H1 (cell line): ENCODE data around the gene SPG7. TPM values are rescaled to one million over a fixed set of nuclear protein-coding genes. Genes with fewer than 3 reads are reported as not detected.

Experiments used
- CTCF ChIA-PET: fragments of 300-600 bp; sonication (Branson Sonifier 250); formaldehyde crosslinking; loops from one replicate; lab custom pipeline; 2021; ENCODE audit not compliant: partially characterized antibody; lab: Charles Lee
- POLR2A ChIA-PET: fragments of 300-600 bp; sonication (Branson Sonifier 250); formaldehyde crosslinking; loops from one replicate; lab custom pipeline; 2021; ENCODE audit warnings: inconsistent platforms; ENCODE audit not compliant: partially characterized antibody; lab: Charles Lee
- DNase-seq, 2 experiments: peaks; one replicate each; pipeline versions ENCODE4 v3.0.0 to v3.0.0-alpha.2; 2010 to 2022; ENCODE audit warnings: low spot score in 2 of 2, low read depth in 1 of 2, mixed read lengths in 1 of 2
- FAIRE-seq: peaks from 2 replicates; lab custom pipeline; 2011; peaks lifted over from hg19 to GRCh38; lab: Jason Lieb, UNC
- H2AFZ ChIP-seq: 2 replicates; pipeline ENCODE4 v1.8.1; 2012; ENCODE audit warnings: low read length, inconsistent platforms
- H2AK5ac ChIP-seq: 2 replicates; pipeline ENCODE4 v1.6.1; 2013; ENCODE audit warnings: low read depth, low read length
- H2BK120ac ChIP-seq: replicated peaks from 2 replicates; pipeline ENCODE3; 2013; ENCODE audit warnings: low read depth, low read length, inconsistent platforms
- H2BK12ac ChIP-seq: 2 replicates; pipeline ENCODE4 v1.6.1; 2013; ENCODE audit warnings: low read depth, low read length
- H2BK15ac ChIP-seq: 2 replicates; pipeline ENCODE4 v1.6.1; 2013; ENCODE audit warnings: low read length
- H2BK20ac ChIP-seq: 2 replicates; pipeline ENCODE4 v1.6.1; 2013; ENCODE audit warnings: low read length
- H2BK5ac ChIP-seq: 2 replicates; pipeline ENCODE4 v1.6.1; 2013; ENCODE audit warnings: low read depth, low read length
- H3K14ac ChIP-seq: 2 replicates; pipeline ENCODE4 v1.6.1; 2013; ENCODE audit warnings: inconsistent platforms; ENCODE audit not compliant: insufficient read length
- H3K18ac ChIP-seq: 2 replicates; pipeline ENCODE4 v1.6.1; 2013; ENCODE audit warnings: low read length; ENCODE audit errors: extremely low read depth
- H3K23ac ChIP-seq: 2 replicates; pipeline ENCODE4 v1.6.1; 2013; ENCODE audit warnings: inconsistent platforms; ENCODE audit not compliant: insufficient read length
- H3K23me2 ChIP-seq: 2 replicates; pipeline ENCODE4 v1.6.1; 2013; ENCODE audit warnings: low read depth, low read length
- H3K27ac ChIP-seq: 2 replicates; pipeline ENCODE4 v1.6.1; 2011; ENCODE audit warnings: low read depth, low read length, inconsistent platforms
- H3K27me3 ChIP-seq, 4 experiments: replicated peaks in 1 of 4; 1 replicate in 1 of 4; 2 replicates in 3 of 4; pipeline versions ENCODE4 v1.6.1 to v1.8.1; 2011 to 2013; ENCODE audit warnings: low read length in 3 of 4, mild to moderate bottlenecking in 3 of 4, inconsistent platforms in 2 of 4, mixed read lengths in 2 of 4, moderate library complexity in 1 of 4; ENCODE audit not compliant: control insufficient read depth in 3 of 4, insufficient read depth in 3 of 4; ENCODE audit errors: extremely low read depth in 1 of 4
- H3K36me3 ChIP-seq, 4 experiments: 2 replicates each; pipeline versions ENCODE4 v1.6.1 to v1.8.1; 2011 to 2013; ENCODE audit warnings: mild to moderate bottlenecking in 4 of 4, low read length in 3 of 4, moderate library complexity in 2 of 4, control low read depth in 1 of 4, inconsistent platforms in 1 of 4; ENCODE audit not compliant: insufficient read depth in 4 of 4, control insufficient read depth in 2 of 4
- H3K4ac ChIP-seq: replicated peaks from 2 replicates; pipeline ENCODE3; 2013; ENCODE audit warnings: low read length, low read depth, mixed read lengths, inconsistent platforms; ENCODE audit not compliant: insufficient read length
- H3K4me1 ChIP-seq, 4 experiments: replicated peaks in 1 of 4; 1 replicate in 1 of 4; 2 replicates in 3 of 4; pipeline versions ENCODE4 v1.6.1 to v1.8.1; 2011 to 2013; ENCODE audit warnings: low read length in 3 of 4, inconsistent platforms in 2 of 4, mixed read lengths in 1 of 4; ENCODE audit not compliant: insufficient read depth in 4 of 4, control insufficient read depth in 3 of 4
- H3K4me2 ChIP-seq, 2 experiments: 2 replicates each; pipeline versions ENCODE4 v1.6.1 to v1.8.1; 2011 to 2013; ENCODE audit warnings: low read depth in 2 of 2, low read length in 2 of 2, control low read depth in 1 of 2, inconsistent platforms in 1 of 2, mild to moderate bottlenecking in 1 of 2; ENCODE audit not compliant: insufficient read depth in 1 of 2
- H3K4me3 ChIP-seq, 4 experiments: fragments of 200-600, 300-600 bp in 1 of 4; sonication (generic), shearing (Covaris generic), sonication (Bioruptor Twin) in 1 of 4; 2 replicates each; pipeline versions ENCODE4 v1.5.1 to v1.8.1; 2011 to 2016; ENCODE audit warnings: low read length in 4 of 4, low read depth in 3 of 4, control low read depth in 2 of 4, inconsistent platforms in 2 of 4, mild to moderate bottlenecking in 2 of 4, mixed read lengths in 1 of 4, moderate library complexity in 1 of 4; ENCODE audit not compliant: insufficient read depth in 2 of 4; ENCODE audit errors: extremely low read depth in 1 of 4
- H3K56ac ChIP-seq: replicated peaks from 2 replicates; pipeline ENCODE3; 2013; ENCODE audit warnings: low read depth, mild to moderate bottlenecking, mixed read lengths, low read length, inconsistent platforms; ENCODE audit not compliant: insufficient read length
- H3K79me1 ChIP-seq: 2 replicates; pipeline ENCODE4 v1.6.1; 2013; ENCODE audit warnings: low read depth, low read length, control low read depth
- H3K79me2 ChIP-seq, 2 experiments: 2 replicates each; pipeline versions ENCODE4 v1.6.1 to v1.8.1; 2012 to 2013; ENCODE audit warnings: low read length in 2 of 2, mild to moderate bottlenecking in 2 of 2, inconsistent platforms in 1 of 2; ENCODE audit not compliant: insufficient read depth in 2 of 2, control insufficient read depth in 1 of 2
- H3K9ac ChIP-seq, 4 experiments: replicated peaks in 1 of 4; 1 replicate in 1 of 4; 2 replicates in 3 of 4; pipeline versions ENCODE4 v1.6.1 to v1.8.1; 2011 to 2013; ENCODE audit warnings: low read depth in 3 of 4, low read length in 3 of 4, control low read depth in 2 of 4, mild to moderate bottlenecking in 2 of 4, moderate library complexity in 2 of 4, inconsistent platforms in 1 of 4; ENCODE audit errors: extremely low read depth in 1 of 4
- H3K9me3 ChIP-seq, 2 experiments: 2 replicates each; pipeline versions ENCODE4 v1.6.1 to v1.8.1; 2012 to 2013; ENCODE audit warnings: mild to moderate bottlenecking in 2 of 2, moderate library complexity in 2 of 2, control low read depth in 1 of 2, inconsistent platforms in 1 of 2, low read depth in 1 of 2, low read length in 1 of 2, mixed read lengths in 1 of 2; ENCODE audit not compliant: insufficient read depth in 2 of 2
- H4K20me1 ChIP-seq, 2 experiments: replicated peaks in 1 of 2; 2 replicates each; pipeline versions ENCODE3 to v1.8.1; 2011 to 2013; ENCODE audit warnings: inconsistent platforms in 2 of 2, low read length in 2 of 2, mild to moderate bottlenecking in 1 of 2; ENCODE audit not compliant: insufficient read depth in 2 of 2, control insufficient read depth in 1 of 2
- H4K5ac ChIP-seq: 2 replicates; pipeline ENCODE4 v1.6.1; 2013; ENCODE audit warnings: low read length, low read depth, mixed read lengths, inconsistent platforms; ENCODE audit not compliant: insufficient read length
- H4K8ac ChIP-seq: 2 replicates; pipeline ENCODE4 v1.8.0; 2013; ENCODE audit warnings: mild to moderate bottlenecking, moderate library complexity, low read length, inconsistent platforms; ENCODE audit not compliant: insufficient read depth; ENCODE audit errors: extremely low read depth
- H4K91ac ChIP-seq: replicated peaks from 2 replicates; pipeline ENCODE3; 2013; ENCODE audit warnings: low read length, mixed read lengths, inconsistent platforms; ENCODE audit not compliant: insufficient read length
- ASH2L ChIP-seq: fragments of 200-600, 300-600 bp; sonication (generic); IDR thresholded peaks from one replicate; pipeline ENCODE4 v1.7.1; 2017; ENCODE audit warnings: low read length
- FOSL1 ChIP-seq: IDR thresholded peaks from 2 replicates; pipeline ENCODE4 v1.6.1; 2011; ENCODE audit warnings: mild to moderate bottlenecking, low read depth, low read length, moderate library complexity; ENCODE audit not compliant: insufficient read depth
- KDM5A ChIP-seq: fragments of 200-600 bp; IDR thresholded peaks from 2 replicates; pipeline ENCODE4 v1.7.1; 2012; ENCODE audit warnings: mild to moderate bottlenecking, low read length, inconsistent platforms, mixed read lengths
- MAFK ChIP-seq: IDR thresholded peaks from 2 replicates; pipeline ENCODE4 v1.6.1; 2012; ENCODE audit warnings: low read depth, mild to moderate bottlenecking, improper control_type of control experiment, low read length
- RBBP5 ChIP-seq: IDR thresholded peaks from 2 replicates; pipeline ENCODE4 v1.7.1; 2012; ENCODE audit warnings: low read depth, mild to moderate bottlenecking, inconsistent platforms, low read length, moderate library complexity, borderline replicate concordance
- SIX5 ChIP-seq: IDR thresholded peaks from 2 replicates; pipeline ENCODE4 v1.6.1; 2011; ENCODE audit warnings: mild to moderate bottlenecking, low read depth, low read length
- SRF ChIP-seq: IDR thresholded peaks from 2 replicates; pipeline ENCODE4 v1.6.1; 2011; ENCODE audit warnings: mild to moderate bottlenecking, low read depth, low read length, moderate library complexity
- TBP ChIP-seq: IDR thresholded peaks from 2 replicates; pipeline ENCODE4 v1.6.1; 2011; ENCODE audit warnings: low read depth, low read length, improper control_type of control experiment
- WGBS, 2 experiments: shearing (Covaris generic) in 1 of 2; methylation state at CpG; one replicate each; pipeline versions ENCODE4 v1.1.6 to v1.1.7; 2013 to 2015; ENCODE audit warnings: low lambda C conversion rate in 2 of 2, mixed read lengths in 2 of 2, inconsistent platforms in 1 of 2, low coverage in 1 of 2, missing lambda C conversion rate in 1 of 2; ENCODE audit not compliant: insufficient replicate concordance in 2 of 2, insufficient coverage in 1 of 2, insufficient read length in 1 of 2; ENCODE audit errors: extremely low coverage in 1 of 2, missing lambda C conversion rate in 1 of 2; 5-methylcytosine and 5-hydroxymethylcytosine counted together
- polyA plus RNA-seq, 7 experiments: library from polyadenylated mRNA; depleted of rRNA in 3 of 7; stranded (reverse) in 5 of 7; unstranded in 2 of 7; fragments of >200 nt in 5 of 7; fragments of 200-250 nt in 2 of 7; gene quantifications; 1 replicate in 5 of 7; 2 replicates in 1 of 7; 4 replicates in 1 of 7; pipeline versions ENCODE4 v1.2.1 to v1.2.3, GENCODE V29; 2011 to 2013; ENCODE audit warnings: missing spikeins in 2 of 7, mixed read lengths in 2 of 7
- total RNA-seq: library from RNA; stranded (reverse); fragmentation: NEBNext Ultra II Directional; extraction: Animal tissue kit (Norgen Biotek cat#: 25700); gene quantifications from 2 replicates; pipeline ENCODE4 v1.2.1, GENCODE V29; 2021
- TF ChIP-seq, protein P1 (sequence below), 3 experiments: IDR thresholded peaks; 1 replicate in 2 of 3; 2 replicates in 1 of 3; pipeline versions ENCODE4 v1.5.1 to v1.6.1; 2011; ENCODE audit warnings: low read length in 3 of 3, mild to moderate bottlenecking in 3 of 3, inconsistent platforms in 2 of 3, low read depth in 1 of 3, moderate library complexity in 1 of 3; ENCODE audit not compliant: insufficient read depth in 1 of 3; ENCODE audit errors: control extremely low read depth in 1 of 3

The SPG7 gene
- total and polyA plus RNA-seq, 2 of the 8 experiments (the other 6 are each of a cell fraction or from before 2014, with no cell fraction given), result 72.1 to 113 TPM

DNA sequence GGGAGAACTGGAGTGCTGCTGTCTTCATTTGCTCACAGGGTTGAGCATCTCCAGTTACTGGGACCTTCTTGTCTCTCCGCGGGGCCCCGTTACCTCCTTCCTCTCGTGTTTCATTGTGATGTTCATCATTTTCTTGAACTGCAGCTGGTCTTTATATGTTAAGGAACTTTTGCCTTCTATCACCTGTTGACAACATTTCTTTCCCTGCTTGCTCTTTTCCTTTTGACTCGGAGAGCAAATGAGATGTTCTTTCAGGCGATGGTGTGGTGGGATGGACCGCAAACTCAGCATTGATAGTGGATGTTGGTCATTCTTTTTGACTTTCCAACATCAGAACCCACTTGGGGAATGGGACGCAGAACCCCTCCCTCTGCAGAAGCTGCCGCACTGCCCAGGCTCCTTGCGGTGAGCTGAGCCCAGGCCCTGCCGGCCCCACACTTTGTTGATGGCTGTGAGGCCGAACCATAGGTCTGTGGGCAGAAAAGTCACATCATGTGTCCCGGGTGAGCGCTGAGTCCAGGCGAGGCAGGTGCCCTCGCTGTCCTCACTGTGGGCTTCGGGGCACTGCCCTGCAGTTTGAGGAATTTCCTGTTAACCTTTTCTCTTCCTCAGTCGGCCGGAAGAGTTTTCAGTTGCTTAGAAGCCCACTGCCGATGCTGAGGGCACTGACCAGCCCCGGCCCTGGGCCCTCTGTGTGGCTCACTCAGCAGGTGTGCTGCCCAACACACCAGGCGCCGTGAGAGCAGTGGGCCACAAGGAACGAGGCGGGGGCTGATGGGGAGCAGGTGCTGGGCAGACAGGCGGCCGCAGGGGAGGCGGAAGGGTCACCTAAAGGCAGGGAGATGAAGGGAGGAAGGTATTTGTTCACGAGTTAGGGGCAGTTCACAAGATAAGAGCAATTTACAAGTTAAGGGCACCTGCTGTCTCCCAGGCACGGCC lies 59.7 kb downstream of the SPG7 start:
- 88% methylated on average over 30 of the region's 30 CpGs; no CpG with 5 or more reads in 1 of the 2 experiments for WGBS, 2 experiments
- no peak for FAIRE-seq
- POLR2A ChIA-PET, result interaction anchor here (0.7 to 1.6 kb wide), 2 partner anchors 11 to 27 kb away, joined by 3 to 4 read pairs; no protein-coding TSS in a partner anchor
- TF ChIP-seq MAFK (no peak), SIX5 (no peak), TBP (no peak), RBBP5 (no peak), KDM5A (no peak), ASH2L (no peak), FOSL1 (no peak), SRF (no peak)
- TF ChIP-seq, protein P1, sequence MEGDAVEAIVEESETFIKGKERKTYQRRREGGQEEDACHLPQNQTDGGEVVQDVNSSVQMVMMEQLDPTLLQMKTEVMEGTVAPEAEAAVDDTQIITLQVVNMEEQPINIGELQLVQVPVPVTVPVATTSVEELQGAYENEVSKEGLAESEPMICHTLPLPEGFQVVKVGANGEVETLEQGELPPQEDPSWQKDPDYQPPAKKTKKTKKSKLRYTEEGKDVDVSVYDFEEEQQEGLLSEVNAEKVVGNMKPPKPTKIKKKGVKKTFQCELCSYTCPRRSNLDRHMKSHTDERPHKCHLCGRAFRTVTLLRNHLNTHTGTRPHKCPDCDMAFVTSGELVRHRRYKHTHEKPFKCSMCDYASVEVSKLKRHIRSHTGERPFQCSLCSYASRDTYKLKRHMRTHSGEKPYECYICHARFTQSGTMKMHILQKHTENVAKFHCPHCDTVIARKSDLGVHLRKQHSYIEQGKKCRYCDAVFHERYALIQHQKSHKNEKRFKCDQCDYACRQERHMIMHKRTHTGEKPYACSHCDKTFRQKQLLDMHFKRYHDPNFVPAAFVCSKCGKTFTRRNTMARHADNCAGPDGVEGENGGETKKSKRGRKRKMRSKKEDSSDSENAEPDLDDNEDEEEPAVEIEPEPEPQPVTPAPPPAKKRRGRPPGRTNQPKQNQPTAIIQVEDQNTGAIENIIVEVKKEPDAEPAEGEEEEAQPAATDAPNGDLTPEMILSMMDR (IDR thresholded peaks at IDR 0.05; ENCODE audit: control extremely low read depth in 1 of 3, insufficient read depth in 1 of 3, low read depth in 1 of 3, low read length in 3 of 3), result no peak

More for the DNA sequence above, 59.7 kb downstream of the SPG7 start:
- Histone ChIP-seq H3K23me2 (peaks cover 11% of the 10 kb centered on the region), H3K4ac (no peak overlapping the region), H3K36me3 (peaks cover 12 to 18% (median 14%) of the 10 kb centered on the region in 4 experiments), H2BK120ac (no peak overlapping the region), H3K18ac (no peak overlapping the region), H2AK5ac (no peak overlapping the region), H2BK20ac (no peak overlapping the region), H3K9me3 (no peaks in the 10 kb centered on the region), H4K8ac (no peak overlapping the region; the same call in 1 of the 2 replicates), H3K79me1 (no peaks in the 10 kb centered on the region; the same call in 1 of the 2 replicates), H2BK12ac (no peak overlapping the region), H3K79me2 (peaks cover 0 to 9% of the 10 kb centered on the region in 2 experiments; a peak in 2 of 4 replicates), H3K4me3 (no peak overlapping the region), H3K23ac (no peak overlapping the region), H4K91ac (no peak overlapping the region), H3K4me2 (no peak overlapping the region), H3K56ac (no peak overlapping the region), H3K14ac (no peak overlapping the region), H3K9ac (no peak overlapping the region), H4K20me1 (peaks cover 12 to 20% of the 10 kb centered on the region in 2 experiments), H3K27ac (no peak overlapping the region), H4K5ac (no peak overlapping the region), H2AFZ (no peak overlapping the region), H3K27me3 (peaks cover 0 to 5% (median 1%) of the 10 kb centered on the region in 4 experiments; a peak in 2 of 7 replicates), H2BK5ac (no peak overlapping the region), H2BK15ac (no peak overlapping the region), H3K4me1 (peaks cover 4 to 20% (median 7%) of the 10 kb centered on the region in 4 experiments)
- DNase-seq, result no peak
- CTCF ChIA-PET, result interaction anchor here (0.7 to 0.9 kb wide), 2 partner anchors 32 to 203 kb away, joined by 3 to 5 read pairs; no protein-coding TSS in a partner anchor
